NCI-H2029 (cell line): ENCODE results near the gene EXD3.
"Not testable (repeated sequence)": the region's sequence is repeated elsewhere in the genome, so short reads cannot be mapped to it uniquely, and the experiment has no call there.

Experiments used
- DNase-seq: peaks from one replicate; lab custom pipeline; 2025; lab: John Stamatoyannopoulos, UW

Gene EXD3

DNA sequence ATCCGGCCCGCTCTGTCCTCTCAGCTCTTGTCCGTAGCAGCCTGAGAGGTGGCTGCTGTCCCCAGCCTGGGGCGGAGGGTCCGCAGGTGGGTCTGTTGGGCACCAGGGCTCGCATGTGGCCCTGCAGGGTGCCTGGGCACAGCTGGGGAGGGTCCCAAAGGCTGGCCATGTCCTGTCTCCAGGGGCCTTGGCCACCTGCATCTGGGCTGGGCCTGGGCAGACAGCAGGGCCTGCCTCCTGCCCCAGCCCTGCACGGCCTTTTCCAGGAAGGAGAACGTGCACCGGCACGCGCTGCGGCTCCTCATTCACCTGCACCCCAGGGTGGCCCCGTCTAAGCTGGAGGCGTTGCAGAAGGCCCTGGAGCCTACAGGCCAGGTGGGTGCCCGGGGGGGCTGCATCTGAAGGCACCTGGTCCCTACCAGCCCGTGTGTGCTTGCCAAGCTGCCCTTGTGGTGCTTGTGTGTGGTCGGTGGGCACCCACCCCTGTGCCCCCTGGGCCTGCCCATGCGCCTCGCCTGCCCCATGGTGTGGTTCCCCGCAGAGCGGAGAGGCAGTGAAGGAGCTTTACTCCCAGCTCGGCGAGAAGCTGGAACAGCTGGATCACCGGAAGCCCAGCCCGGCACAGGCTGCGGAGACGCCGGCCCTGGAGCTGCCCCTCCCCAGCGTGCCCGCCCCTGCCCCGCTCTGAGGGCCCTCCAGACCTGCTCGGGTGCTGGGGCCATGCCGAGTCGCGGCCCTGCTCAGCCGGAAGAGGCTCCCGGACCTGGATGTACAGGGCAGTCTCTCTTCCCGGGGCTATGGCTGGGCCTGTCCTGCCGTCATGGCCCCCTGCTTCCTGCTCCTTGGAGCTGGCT lies 150.5 kb downstream of the EXD3 start:
- DNase-seq, result no peak

DNA sequence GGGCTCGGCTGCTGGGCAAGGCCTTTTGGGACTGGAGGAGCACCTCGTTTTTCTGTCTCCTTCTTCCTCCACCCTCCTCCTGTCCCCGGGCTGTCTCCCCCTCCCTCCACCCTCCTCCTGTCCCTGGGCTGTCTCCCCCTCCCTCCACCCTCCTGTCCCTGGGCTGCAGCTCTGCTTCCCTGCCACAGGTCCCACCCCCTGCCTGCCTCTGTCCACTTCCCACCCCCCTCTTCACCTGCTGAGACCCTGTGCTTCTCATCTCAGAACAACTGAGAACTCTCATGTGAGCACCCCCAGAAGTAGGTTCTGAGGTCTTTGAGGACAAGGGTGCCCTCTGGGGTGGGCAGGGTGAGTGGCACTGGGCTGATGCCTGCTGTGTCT lies 151.3 kb downstream of the EXD3 start:
- DNase-seq, result no peak

DNA sequence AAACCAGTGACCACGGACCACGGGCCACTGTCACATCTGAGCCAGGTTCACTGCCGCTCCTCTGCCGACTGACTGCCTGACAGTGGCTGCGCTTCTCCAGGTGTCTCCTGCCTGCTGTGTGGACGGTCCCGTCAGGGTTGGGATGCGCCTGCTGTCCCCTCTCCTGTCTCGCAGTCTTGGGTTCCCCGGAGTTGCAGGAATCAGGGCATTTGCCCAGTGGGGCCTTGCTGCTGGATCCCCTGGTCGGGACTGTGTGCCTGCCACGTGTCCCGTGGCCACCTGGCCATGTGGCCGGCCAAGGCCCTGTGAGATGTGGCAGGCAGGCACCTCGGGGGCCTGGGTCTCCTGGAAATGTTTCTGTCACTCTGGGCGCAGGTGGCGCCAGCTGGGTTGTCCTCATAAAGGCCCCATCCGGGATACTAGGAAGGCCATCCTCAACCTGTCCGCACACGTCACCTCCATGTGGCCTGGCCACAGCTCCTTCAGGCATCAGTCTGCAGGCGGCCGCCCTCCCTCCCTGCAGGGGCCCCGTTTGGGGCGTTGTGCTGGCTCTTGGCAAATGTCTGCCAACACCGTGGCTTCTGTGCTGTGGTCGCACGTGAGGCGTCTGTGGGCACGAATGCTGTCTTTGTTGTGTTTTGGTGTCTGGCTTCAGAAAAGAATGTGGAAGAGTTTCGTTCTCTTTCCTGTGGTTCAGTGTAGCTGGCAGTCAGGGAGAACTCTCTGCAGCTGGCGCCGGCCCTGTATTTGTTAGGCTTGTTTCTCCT lies 151.8 kb downstream of the EXD3 start:
- no peak for DNase-seq

DNA sequence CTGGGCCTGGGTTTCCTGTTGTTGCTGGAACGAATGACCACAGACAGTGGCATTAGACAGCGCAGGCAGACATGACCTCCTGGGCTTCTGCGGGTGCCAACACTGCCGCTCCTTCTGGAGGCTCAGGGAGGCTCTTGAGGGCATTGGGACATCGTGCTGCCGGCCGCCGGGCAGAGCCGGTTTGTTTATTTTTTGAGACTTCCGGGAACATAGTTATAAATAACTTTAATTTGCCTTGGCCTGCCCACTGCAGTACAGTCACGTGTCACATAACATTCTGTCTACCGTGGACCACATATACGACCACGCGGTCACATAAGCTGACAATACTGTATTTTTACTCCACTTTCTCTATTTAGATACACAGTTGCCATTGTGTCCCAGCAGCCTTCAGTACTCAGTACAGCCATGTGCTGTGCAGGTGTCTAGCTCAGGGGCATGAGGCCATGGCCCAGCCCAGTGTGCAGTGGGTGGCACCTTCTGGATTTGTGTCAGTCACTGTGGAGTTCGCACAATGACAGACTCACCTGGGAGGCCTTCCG lies 153.7 kb downstream of the EXD3 start:
- peak; percentile 54 for DNase-seq

DNA sequence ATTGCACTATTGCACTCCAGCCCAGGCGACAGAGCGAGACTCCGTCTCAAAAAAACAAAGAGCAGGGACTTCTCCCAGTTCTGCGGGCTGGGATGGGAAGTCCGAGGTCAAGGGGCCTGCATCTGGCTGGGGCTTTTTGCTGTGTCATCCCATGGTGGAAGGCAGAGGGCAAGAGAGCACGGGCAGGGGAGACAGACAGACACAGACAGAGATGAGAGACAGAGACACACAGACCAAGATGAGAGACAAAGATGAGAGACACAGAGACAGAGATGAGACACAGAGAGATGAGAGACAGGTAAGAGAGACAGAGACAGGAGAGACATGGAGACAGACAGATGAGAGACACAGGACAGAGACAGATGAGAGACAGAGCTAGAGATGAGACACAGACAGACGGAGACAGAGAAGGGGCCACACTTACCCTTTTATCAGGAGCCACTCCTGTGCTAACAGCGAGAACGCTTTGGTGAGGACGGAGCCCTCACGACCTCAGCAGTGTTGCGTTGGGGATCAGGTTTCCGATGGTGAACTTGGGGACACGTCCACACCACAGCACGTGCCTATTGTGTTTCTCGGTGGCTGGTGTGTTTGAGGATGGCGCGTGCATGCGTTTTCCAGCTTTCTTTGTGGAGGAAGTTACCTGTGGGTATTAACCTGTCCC lies 154.3 kb downstream of the EXD3 start:
- no peak for DNase-seq

DNA sequence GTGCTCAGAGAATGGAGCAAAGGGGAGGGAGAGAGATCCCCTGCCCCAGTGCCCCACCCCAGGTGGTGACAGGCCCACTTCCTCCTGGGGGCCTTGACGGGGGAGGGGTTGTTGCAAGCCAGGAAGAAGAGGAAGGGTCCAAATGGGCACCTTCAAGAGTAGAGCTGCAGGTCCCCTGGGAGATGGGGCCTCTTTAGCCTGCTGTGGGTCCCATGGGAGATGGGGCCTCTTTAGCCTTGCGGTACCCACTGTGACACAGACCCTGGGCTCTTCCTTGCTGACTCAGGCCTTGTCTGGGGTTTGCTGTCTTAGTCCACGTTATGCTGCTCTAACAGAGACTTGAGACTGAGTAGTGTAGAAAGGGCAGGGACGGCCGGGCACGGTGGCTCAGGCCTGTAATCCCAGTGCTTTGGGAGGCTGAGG lies 155.0 kb downstream of the EXD3 start:
- no peak for DNase-seq

DNA sequence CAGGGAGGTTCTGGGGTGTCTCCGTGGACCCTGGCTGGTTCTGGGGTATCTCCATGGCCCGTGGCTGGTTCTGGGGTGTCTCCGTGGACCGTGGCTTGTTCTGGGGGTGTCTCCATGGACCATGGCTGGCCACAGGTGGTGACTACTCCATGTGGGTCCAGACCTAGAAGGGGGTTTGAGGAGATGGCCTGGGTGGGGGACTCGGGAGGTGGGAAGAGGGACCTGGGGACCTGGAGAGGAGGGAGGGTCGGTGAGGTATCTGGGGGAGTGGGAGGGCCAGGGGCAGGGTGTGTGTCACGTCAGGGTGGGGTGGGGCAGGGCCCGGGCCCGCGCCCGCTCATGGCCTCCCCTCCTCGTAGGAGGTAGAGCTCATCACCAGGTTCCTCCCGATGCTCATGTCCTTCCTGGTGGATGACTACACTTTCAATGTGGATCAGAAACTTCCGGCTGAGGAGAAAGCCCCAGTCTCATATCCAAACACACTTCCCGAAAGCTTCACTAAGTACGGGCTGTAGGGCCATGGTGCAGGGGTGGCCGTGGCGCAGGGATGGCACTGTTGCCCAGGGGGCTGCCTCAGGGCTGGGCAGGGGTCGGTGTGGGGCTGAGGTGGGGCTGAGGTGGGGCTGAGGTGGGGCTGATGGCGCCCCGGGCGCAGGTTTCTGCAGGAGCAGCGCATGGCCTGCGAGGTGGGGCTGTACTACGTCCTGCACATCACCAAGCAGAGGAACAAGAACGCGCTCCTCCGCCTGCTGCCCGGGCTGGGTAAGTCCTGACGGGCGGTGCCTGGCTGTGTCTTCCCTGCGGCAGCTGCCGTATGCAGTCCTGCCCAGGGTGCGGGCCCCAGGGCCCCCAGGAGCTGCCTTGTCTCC lies 156.1 kb downstream of the EXD3 start:
- DNase-seq, result no peak

DNA sequence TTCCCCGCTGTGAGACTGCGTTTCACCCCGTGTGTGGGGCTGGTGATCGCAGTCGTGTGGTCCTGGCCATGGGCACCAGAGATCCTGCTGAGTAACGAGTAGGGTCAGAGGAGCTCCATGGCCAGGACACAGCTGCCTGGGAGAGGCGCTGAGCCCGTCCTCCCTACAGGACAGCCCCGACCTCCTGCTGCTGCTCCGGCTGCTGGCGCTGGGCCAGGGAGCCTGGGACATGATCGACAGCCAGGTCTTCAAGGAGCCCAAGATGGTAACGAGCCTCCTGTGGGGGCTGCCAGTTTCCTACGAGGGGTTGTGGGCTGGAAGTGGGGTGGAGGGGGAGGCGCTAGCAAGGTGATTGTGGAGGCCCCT lies 156.8 kb downstream of the EXD3 start:
- DNase-seq, result no peak

DNA sequence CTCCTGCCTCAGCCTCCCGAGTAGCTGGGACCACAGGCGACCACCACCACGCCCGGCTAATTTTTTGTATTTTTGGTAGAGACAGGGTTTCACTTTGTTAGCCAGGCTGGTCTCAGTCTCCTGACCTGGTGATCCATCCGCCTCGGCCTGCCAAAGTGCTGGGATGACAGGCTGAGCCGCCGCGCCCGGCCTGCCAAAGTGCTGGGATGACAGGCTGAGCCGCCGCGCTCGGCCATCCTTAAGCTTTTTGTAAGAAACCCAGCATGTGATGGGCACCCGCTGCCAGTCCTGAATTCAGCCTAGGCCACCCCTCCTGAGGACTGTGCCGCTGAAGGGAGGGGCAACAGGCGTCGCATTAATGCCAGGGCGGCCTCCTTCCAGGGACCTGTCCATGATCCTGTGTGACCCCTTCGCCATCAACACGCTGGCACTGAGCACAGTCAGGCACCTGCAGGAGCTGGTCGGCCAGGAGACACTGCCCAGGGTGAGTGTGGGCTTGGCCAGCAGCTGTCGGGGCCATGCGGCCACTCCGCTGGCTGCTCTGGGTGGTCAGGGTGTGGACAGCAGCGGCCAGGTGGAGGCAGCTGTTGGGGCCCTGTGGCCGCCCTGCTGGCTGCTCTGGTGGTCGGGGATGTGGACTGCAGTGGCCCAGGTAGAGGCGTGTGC lies 157.3 kb downstream of the EXD3 start:
- no peak for DNase-seq

DNA sequence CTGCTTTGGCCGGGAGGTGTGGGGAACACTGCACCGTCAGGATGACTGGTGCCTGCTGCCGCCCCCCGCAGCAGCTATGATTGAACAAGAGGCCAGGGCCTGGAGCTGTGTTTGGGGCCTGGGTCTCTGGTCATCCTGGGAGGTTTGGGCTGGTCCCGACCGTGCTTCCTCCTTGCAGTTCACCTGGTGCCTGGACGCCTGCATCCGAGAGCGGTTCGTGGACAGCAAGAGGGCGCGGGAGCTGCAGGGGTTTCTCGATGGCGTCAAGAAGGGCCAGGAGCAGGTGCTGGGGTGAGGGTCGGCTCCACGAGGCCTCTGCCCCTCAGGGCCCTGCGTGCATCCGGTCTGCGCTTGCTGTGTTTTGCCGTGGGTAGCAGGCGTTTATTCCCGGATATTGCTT lies 158.9 kb downstream of the EXD3 start:
- no peak for DNase-seq

DNA sequence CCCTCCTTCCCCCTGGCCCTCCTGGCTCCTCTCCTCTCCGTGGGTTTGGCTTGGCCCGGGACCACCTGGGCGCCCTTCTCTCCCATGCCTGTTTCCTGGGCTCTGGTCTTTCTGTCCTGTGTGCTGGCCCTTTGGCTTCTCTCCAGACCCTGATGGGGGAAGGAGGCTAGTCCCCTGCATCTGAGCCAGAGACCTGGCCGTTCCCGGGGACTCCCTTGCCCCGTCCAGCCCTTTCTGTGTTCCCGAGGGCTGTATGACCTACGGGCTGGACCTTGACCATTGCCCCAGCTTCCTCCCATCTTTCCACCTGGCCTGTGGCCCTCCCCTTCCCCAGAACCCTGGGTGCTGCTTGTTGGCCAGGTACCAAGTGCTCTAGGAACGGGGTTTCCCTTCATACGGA lies 159.5 kb downstream of the EXD3 start:
- DNase-seq, result no peak

DNA sequence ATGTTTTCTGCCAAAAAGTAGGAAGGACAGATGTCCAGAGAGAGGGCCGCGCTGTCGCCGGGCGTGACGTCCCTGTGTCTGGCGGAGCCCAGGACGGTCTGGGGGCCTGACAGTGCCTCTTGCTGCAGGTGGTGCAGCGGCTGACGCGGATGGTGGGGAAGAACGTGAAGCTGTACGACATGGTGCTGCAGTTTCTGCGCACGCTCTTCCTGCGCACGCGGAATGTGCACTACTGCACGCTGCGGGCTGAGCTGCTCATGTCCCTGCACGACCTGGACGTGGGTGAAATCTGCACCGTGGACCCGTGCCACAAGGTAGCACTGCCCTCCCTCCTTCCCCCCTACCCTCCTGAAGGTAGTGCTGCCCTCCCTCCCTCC lies 160.1 kb downstream of the EXD3 start:
- DNase-seq, result no peak

DNA sequence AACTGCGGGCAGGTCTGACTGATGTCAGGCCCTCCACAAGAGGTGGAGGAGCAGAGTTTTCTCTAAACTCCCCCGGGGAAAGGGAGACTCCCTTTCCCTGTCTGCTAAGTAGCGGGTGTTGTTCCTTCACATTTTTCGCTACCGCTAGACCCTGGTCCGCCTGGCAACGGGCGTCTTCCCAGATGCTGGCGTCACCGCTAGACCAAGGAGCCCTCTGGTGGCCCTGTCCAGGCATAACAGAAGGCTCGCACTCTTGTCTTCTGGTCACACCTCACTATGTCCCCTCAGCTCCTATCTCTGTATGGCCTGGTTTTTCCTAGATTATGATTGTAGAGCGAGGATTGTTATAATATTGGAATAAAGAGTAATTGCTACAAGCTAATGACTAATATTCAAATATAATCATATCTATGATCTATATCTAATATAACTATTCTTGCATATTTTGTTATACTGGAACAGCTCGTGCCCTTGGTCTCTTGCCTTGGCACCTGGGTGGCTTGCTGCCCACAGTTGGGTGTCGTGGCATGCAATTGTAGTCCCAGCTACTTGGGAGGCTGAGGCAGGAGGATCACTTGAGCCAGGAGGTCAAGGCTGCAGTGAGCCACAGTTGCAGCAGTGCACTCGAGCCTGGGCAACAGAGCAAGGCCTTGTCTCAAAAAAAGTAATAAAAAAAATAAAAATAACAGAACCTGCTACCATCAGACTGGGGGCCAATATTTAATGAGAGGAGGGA lies 160.6 kb downstream of the EXD3 start:
- not testable (repeated sequence) for DNase-seq
